GM19328 (cell line): ENCODE data around the gene AASDH.
"Not testable (repeated sequence)": the region's sequence is repeated elsewhere in the genome, so short reads cannot be mapped to it uniquely, and the experiment has no call there.

Source experiments
- ATAC-seq: cut with Tn5 transposase; IDR thresholded peaks from one replicate; pipeline ENCODE4 v1.9.1; 2021; ENCODE audit warnings: mild to moderate bottlenecking, moderate library complexity; ENCODE audit not compliant: unreplicated experiment

The AASDH gene

DNA sequence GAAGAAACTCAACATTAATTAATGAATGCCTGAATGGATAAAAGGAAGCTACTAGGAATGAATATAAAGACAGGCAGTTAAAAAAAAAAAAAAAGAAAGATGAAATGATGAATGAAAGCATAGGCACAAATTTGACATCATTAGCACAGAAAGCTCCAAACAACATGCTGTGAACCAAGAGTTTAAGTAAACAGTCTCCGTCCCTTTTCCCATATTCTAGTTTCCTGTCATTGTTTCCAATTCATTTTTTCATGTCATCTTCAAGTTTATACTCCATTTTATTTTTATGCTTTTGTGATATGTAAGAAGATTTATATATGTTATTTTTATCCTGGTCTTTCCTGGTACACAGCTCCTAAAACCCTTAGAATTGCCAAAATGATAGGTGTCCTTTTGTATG, 17.7 kb upstream of the AASDH start:
- ATAC-seq: no peak

DNA sequence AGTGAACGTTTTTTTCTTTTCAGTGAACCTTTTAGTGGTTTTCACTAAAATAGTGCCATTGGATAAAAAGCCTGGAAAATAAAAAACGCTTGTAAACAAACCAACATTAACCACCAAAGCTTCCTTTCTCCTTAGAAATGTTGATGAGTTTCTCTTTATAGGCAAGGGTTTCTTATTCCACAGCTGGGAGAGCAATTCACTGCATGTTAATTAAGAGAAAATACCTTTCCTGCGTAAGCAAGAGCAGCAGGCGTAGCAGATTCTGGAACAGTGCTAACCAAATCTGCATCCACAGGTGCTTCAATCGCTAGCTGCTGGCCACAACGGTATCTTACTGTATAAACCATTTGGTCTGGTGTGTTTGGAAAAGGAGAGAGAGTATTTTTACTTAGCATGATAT, 13.3 kb upstream of the AASDH start:
- ATAC-seq: no peak

DNA sequence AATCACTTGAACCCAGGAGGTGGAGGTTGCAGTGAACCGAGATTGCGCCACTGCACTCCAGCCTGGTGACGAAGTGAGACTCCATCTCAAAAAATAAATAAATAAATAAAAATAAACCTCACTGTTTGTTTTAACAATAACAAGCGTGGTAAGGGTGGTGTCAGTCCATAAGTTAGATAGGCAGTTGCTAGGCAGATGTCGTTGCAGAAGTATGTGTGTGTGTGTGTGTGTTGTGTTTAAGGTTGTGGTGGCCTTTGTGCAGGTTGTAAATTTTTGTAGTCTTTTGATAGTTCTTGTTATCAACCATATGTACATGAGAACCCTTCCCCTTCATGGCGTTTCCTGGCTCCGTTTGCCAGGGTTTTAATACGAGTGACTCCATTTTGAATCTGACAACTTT, 4.0 kb upstream of the AASDH start:
- no peak for ATAC-seq

DNA sequence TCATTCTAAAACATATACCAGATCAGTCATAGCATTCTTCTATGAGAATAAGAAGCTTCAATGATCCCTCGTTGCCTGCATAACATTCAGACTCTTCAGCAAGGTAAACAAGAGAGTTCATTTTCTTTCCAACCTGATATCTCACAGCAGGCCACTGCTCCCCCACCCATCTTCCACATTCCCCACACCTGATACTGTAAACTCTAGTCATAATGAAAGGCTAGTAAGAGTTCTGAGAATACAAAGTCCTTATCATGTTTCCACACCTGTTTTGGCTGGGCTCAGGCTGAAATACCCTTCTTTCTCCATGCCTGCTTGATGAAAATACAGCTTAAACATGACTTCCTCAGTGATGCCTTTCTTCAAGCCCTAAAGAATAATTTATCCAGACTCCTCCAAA, 2.3 kb upstream of the AASDH start:
- no peak for ATAC-seq

DNA sequence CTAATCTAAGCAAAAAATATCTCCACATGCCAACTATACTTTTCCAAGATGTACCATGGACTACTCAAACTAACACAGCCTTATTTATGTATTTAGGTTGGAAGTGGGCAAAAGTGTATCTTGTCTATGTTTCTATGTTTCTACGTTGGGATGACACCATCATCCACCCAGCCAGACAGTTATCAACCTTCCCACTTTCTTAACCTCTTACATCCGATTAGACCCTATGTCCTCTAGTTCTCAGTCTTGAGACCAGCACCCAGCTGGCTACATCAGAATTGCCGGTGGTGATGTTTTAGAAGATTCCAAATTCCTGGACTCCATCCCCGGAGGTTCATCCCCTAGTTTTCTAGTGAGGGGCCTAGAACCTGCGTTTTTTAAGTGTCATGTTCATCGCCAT, 1.0 kb upstream of the AASDH start:
- ATAC-seq: no peak

DNA sequence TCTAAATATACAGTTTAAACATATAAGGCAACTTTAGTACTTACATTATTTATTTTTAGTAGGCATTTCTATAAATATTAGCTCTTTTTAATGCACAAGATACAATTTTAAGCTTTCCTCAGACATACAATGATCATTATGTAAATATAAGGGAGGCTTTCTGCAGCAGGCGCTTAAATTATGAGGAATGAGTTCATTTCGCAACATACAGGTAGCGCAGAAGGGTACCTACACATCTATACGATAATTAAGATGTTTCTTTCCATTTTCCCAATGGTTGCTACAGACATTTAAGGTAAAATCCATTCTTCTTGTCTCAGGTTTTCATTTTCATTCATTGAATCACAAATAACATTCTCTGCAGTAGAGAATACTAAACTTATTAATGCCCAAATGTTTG, 1.2 kb downstream of the AASDH start:
- no peak for ATAC-seq

DNA sequence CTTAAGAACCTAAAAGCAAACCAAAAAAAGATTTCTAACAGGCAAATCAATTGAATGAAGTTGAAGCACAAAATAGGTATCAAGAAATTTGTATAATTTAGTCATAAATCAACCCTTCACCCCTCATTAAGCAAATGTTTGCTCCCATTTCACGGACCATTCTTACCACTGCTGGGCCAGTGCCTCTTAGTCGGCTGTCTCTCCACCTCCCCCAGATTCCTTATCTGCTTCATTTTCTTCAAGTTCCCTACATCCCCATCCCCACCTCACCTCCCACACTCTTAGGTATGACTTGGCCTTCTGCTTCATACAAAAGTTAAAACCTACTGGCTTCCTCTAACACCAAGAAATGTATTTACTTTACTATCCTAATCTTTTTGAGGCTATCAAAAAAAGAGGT, 11.8 kb downstream of the AASDH start:
- ATAC-seq: no peak

DNA sequence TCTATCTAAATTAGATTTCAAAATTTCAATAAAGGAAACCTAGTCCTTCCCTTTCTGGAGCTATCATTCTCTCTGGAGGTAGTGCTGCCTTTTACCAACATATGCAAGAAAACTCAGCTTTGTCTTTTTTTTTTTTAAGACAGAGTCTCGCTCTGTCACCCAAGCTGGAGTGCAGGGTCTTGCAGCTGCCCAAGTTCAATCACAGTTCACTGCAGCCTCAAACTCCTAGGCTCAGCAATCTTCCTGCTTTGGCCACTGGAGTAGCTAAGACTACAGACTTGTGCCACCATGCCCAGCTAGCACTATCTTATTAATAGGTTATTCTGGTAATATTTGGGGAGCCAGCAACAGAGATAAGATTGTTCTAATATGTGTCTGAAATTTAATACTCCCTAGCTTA, 12.3 kb downstream of the AASDH start:
- no peak for ATAC-seq

DNA sequence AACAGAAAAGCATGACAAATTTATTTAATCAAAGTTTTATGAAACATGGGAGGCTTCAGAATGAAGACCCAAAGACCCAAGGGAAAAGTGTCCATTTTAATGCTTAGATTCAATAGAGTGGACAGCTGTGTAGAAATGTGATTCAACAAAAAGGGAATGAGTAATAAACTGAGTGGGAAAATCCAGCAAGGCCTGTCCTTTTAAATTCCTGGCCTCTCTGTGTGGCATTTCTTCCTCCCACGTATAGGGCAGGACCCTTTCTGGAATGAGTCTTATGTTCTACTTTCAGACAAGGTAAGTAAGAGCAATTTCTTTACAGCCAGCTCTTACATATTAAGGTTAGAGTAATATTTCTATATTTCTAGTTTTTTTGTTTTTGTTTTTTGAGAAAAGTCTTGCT, 14.5 kb downstream of the AASDH start:
- ATAC-seq: no peak

DNA sequence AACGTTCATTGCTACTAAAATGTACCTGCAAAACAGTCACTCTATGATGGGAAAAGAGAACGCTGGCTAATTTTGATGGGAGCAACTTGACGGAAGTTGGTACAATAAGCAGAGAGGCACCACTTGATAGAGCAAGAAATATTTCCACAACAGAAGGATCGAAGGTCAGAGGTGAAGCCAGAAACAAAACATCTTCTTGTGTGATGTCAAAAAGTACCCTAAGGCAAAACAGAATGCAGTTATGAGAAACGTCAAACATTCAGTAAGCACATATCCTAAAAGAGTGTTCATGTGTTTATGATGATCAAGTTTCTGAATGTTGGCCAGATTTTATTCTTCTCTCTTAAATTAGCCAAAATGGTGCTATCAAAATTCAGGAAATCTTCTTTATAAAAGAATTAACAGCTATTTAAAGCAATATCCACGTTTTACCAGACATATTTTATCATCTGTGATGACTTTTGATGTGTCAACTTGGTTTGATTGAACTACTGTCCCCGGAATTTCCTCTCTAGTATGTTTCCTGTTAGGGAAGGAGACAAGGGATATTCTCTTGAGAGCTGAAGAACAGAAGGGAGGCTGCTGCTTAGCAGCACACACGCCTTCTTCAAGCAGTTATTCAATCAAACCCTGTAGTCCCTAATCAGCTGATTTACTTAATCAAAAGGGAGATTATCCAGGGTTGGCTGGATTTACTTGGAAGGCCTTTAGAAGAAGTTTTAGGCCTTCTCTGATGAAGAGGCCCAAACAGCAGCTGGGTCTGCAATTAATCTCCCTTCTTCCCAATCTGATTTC, 15.7 kb downstream of the AASDH start:
- ATAC-seq: no peak

DNA sequence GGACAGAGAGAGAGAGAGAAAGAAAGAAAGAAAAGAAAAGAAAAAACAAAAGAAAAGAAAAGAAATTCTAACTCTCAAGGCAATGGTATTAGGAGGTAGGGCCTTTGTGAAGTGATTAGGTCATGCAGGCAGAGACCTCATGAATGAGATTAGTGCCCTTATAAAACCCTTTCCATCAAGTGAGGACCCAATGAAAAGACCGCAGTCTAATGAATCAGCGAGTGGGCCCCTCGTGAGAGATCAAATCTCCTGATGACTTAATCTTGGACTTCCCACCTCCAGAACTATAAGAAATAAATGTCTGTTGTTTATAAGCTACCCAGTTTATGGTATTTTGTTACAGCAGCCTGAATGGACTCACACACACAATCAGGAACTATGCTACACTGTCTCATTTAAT, 16.9 kb downstream of the AASDH start:
- ATAC-seq: no peak

DNA sequence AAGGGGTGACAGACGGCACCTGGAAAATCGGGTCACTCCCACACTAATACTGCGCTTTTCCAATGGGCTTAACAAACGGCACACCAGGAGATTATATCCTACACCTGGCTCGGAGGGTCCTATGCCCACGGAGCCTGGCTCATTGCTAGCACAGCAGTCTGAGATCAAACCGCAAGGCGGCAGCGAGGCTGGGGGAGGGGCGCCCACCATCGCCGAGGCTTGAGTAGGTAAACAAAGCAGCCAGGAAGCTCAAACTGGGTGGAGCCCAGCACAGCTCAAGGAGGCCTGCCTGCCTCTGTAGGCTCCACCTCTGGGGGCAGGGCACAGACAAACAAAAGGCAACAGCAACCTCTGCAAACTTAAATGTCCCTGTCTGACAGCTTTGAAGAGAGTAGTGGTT, 24.3 kb downstream of the AASDH start:
- not testable (repeated sequence) for ATAC-seq

DNA sequence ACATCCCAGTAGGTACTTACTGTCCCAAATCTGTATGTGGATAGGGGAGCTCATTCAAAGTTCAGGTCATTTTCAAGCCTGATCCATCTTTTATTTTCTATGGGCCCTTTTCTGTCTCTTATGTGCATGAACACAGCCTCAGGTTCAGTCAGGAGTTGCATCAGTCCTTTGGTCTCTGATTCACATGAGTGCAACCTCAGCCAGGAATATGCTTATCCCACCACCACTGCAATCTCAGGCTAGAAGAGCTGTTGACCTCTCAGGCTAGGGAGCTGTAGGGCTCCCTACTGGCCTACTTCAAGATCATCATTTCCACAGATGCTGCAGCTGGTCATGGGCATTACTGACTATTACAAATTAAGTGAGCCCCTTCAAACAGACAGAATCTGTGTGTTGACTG, 27.2 kb downstream of the AASDH start:
- no peak for ATAC-seq

DNA sequence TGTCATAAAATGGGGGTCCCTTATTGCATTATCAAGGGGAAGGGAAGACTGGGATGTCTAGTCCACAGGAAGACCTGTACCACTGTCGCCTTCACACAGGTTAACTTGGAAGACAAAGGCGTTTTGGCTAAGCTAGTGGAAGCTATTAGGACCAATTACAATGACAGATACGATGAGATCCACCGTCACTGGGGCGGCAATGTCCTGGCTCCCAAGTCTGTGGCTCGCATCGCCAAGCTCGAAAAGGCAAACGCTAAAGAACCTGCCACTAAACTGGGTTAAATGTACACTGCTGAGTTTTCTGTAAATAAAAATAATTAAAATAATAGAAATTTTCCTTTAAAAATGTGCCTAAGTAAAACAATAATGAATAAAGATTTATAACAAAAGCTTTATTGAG, 30.6 kb downstream of the AASDH start:
- ATAC-seq: no peak

DNA sequence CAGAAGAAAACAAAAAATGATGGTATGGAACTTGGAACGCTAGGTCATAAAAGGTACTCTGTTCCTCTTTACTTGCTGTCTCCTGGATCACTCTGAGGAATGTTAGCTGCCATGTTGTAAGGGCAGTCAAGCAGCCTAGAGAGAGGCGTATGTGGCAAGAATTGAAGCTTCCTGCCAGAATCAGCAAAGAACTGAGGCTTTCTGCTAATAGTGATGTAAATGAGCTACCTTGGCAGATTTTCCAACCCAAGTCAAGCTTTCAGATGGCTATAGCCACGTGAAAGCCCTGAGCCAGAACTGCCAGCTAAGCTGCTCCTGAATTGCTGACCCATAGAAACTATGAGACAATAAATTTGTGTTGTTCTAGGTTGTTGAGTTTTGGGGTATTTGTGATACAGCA, 38.7 kb downstream of the AASDH start:
- no peak for ATAC-seq

DNA sequence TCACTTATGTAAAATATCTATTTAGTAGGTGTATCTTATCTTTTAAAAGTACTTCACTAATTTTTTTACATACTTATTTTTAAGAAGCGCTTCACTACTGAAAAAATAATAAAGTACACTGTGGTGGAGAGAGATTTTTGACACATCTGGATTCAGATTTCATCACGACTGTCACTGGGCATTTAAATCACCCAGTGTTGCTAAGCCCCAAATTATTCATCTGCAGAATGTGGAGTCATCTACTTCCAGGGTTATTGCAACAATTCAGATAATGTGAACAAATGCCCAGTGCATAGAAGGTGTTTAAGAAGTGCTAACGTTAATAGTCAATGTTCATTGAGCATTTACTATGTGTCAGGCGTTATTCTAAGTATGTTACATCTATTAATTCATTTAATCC, 41.8 kb downstream of the AASDH start:
- no peak for ATAC-seq

DNA sequence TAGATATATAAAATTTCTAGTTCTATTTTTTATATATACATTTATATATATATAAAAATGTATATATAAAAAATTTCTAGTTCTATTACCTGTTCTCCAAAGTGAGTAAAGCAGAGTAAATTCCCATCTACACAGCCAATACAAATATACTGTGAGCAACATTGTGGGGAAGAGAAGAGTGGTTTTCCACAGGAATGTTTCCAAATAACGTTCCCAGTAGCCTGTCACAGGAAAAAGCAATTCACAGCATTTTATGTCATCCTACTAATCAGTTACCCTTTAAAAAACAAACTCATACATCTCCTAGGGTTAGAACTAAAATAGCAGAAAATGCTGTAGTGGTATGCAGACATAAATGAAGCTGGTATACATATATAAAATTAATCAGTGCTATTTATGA, 44.5 kb downstream of the AASDH start:
- ATAC-seq: no peak

DNA sequence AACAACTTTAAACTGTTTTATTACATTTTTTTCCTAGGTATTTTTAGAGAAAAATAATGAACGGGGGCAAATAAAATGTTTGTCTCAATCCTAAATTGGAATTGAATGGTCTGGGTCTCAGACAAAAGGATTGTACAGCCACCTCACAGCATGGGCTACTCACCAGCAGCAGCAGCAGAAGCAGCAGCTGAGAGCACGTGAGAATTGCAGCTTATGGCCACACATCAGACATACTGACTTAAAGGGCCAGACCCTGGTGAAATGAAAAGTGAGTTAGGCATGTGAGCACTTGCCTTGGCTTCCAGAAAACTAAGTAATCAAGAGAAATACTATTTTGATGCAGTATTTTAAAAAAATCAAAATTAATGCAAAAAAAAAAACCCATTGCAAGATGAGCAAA, 56.6 kb downstream of the AASDH start:
- ATAC-seq: no peak

DNA sequence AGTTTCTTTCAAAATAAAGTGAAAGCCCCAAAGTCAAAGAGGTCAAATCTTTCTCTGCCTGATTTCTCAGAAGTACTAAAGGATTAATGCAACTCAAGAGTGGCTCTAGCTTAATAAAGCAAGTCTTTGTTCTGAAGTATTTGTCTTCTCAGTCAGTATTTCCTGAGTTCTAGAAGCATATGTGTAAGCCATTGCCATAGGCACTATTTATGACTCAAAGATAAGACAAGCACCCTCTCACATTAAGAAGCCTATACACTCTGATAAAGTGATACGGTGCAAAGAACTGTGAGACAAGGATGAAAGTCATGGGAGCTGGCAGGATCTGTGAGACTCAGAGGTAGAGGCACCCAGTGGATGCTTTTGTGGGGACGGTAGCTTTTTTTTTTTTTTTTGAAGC, 60.9 kb downstream of the AASDH start:
- no peak for ATAC-seq

DNA sequence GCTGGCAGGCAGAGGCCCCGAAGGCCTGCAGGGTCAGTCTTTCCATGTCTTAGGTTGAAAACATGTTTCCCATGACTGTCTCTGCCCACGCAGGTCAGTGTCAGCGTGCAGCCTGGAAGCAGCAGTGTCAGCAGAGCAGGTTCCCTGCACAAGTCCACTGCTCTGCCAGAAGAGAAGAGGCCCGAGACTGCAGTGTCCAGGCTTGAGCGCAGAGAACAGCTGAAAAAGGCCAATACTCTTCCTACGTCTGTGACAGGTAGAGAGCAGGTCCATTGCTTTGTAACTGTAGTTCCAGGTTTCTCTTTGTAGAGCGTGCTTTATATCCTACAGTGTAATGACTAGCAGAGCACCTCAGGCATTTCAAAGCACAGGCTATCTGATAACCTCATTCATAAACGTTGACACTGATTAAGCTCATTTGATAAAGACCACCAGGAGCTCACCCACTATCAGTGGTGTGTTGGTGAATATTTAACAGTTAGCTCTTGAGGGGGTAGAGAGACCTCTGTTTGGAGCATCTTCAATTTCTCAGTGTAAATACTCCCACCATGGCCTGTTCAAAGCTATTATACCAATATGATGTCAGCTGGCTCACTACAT, 63.2 kb downstream of the AASDH start:
- no peak for ATAC-seq

DNA sequence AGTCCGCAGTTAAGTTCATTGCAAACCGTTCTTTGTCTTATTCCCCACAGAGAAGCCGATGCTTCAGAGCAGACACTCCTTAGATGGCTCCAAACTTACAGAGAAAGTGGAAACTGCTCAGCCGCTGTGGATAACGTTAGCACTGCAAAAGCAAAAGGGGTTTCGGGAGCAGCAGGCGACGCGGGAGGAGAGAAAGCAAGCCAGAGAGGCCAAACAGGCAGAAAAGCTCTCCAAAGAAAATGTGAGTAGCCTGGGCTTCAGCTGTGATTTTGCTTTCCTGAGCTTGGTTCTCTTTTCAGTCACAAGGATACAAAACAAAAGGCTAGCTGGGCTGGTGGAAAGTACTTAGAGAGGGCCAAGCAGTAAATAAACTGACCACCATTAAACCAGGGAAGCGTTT, 64.0 kb downstream of the AASDH start:
- no peak for ATAC-seq

DNA sequence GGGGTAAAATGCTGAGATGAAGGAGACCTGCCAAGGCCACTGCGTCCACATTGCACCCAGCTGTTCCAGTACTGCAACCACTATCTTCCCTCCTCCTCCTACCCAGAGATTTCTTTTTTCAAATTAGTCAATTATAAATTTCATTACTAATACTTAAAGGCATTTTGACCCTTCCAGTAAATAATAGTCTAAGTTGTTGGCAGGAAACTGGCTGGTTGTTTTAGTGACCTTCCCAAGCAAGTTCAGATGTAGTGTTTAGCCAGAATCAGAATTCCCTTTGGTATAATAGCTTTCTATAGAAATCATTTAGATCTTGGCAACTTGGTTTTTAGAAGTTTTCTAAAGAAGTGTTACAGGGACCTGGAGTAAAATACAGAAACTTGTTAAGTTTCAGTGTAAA, 66.0 kb downstream of the AASDH start:
- no peak for ATAC-seq

DNA sequence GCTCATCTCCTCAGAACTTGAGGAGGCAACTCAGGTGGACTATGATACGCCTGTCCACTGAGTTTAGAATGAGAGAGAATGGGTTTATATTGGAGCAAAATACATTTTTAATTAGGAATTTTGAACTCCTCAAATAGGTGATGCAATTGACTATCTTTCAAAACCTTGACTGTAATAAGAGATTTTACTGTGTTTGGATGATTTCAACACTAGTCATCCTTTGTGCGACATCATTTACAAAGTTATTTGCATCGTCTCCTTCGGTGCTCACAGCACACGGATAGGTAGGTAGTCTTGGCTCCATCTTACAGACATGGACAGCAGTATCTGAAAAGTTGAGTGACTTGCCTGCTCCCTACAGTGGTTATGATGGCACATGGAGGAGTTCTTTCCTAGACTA, 67.0 kb downstream of the AASDH start:
- no peak for ATAC-seq
